Nephron (organoid): ENCODE data around the gene TP63.
A peak's percentile ranks its signal among the peaks of the same experiment; 100 is the strongest.

ENCODE experiments used
- H3K27ac Mint-ChIP-seq, 3 experiments: 2 replicates each; pipeline ENCODE4 v1.8.0; 2020; ENCODE audit warnings: mixed read lengths in 3 of 3, mild to moderate bottlenecking in 2 of 3, moderate library complexity in 1 of 3
- H3K27me3 Mint-ChIP-seq: 2 replicates; pipeline ENCODE4 v1.8.0; 2021; ENCODE audit warnings: low read depth, mild to moderate bottlenecking, moderate library complexity, mixed read lengths
- H3K36me3 Mint-ChIP-seq: 2 replicates; pipeline ENCODE4 v1.8.0; 2020; ENCODE audit warnings: low read depth, mixed read lengths
- H3K4me1 Mint-ChIP-seq: 2 replicates; pipeline ENCODE4 v1.8.0; 2020; ENCODE audit warnings: mixed read lengths
- H3K4me3 Mint-ChIP-seq, 3 experiments: 2 replicates each; pipeline ENCODE4 v1.8.0; 2020; ENCODE audit warnings: mild to moderate bottlenecking in 3 of 3, mixed read lengths in 3 of 3, moderate library complexity in 2 of 3
- H3K9me3 Mint-ChIP-seq: 2 replicates; pipeline ENCODE4 v1.8.0; 2020; ENCODE audit warnings: mixed read lengths
- CTCF ChIP-seq, 3 experiments: fragments of 200-600 bp; sonication (generic); IDR thresholded peaks; one replicate each; pipeline ENCODE4 v1.5.0; 2021; ENCODE audit warnings: antibody characterized with exemption in 3 of 3; ENCODE audit not compliant: unreplicated experiment in 3 of 3

TP63 gene

GRCh38 chr3:189944285-189945145, 313.3 kb downstream of the TP63 start:
- Mint-ChIP-seq H3K36me3 (no peaks in the 10 kb centered on the region), H3K4me3 (no peak overlapping the region), H3K27ac (no peak overlapping the region), H3K4me1 (peaks cover 23% of the 10 kb centered on the region), H3K27me3 (peaks cover 8% of the 10 kb centered on the region), H3K9me3 (no peaks in the 10 kb centered on the region)
- TF ChIP-seq CTCF (IDR thresholded peaks at IDR 0.05; ENCODE audit: unreplicated experiment in 3 of 3) = no peak

GRCh38 chr3:189945935-189946709, 314.9 kb downstream of the TP63 start:
- no peaks in the 10 kb centered on the region for H3K9me3 Mint-ChIP-seq
- H3K4me1 Mint-ChIP-seq = peaks cover 23% of the 10 kb centered on the region
- no peaks in the 10 kb centered on the region for H3K36me3 Mint-ChIP-seq
- H3K27ac Mint-ChIP-seq = peak overlapping the region in 2 of 3 experiments; percentile 0 to 7
- peaks cover 1% of the 10 kb centered on the region for H3K27me3 Mint-ChIP-seq
- no peak overlapping the region for H3K4me3 Mint-ChIP-seq
- no peak for TF ChIP-seq CTCF (IDR thresholded peaks at IDR 0.05; ENCODE audit: unreplicated experiment in 3 of 3)
